GM23338 (cell line): ENCODE measurements around the gene PRM3. TPM values are rescaled to one million over a fixed set of nuclear protein-coding genes. Genes with fewer than 3 reads are reported as not detected.

Experiments used
- ATAC-seq: fragments of 200-7000 bp; cut with Tn5 transposase; 3 replicates; pipeline ENCODE4 v1.9.1; 2020
- DNase-seq: peaks from one replicate; pipeline ENCODE4 v3.0.0-alpha.2; 2015; ENCODE audit warnings: low spot score
- H2AFZ ChIP-seq: fragments of 200-600 bp; sonication (generic); 2 replicates; pipeline ENCODE4 v1.8.0; 2016; ENCODE audit warnings: antibody characterized with exemption, mild to moderate bottlenecking, moderate library complexity
- H3F3A ChIP-seq: fragments of 200-600 bp; sonication (generic); replicated peaks from 2 replicates; pipeline ENCODE4 v1.8.0; 2017; ENCODE audit warnings: antibody characterized with exemption, mixed run types, low read depth
- H3K27ac ChIP-seq: fragments of 200-600 bp; sonication (generic); 2 replicates; pipeline ENCODE4 v1.6.1; 2016; ENCODE audit warnings: low read depth
- H3K27me3 ChIP-seq: fragments of 200-600 bp; sonication (generic); 2 replicates; pipeline ENCODE4 v1.8.0; 2016; ENCODE audit warnings: mild to moderate bottlenecking, mixed run types, moderate library complexity; ENCODE audit not compliant: insufficient read depth
- H3K36me3 ChIP-seq: fragments of 200-600 bp; sonication (generic); 2 replicates; pipeline ENCODE4 v1.8.0; 2016; ENCODE audit warnings: mild to moderate bottlenecking; ENCODE audit not compliant: insufficient read depth
- H3K4me1 ChIP-seq: fragments of 200-600 bp; sonication (generic); 2 replicates; pipeline ENCODE4 v1.8.0; 2016; ENCODE audit warnings: mild to moderate bottlenecking, moderate library complexity; ENCODE audit not compliant: insufficient read depth
- H3K4me2 ChIP-seq: fragments of 200-600 bp; sonication (generic); 2 replicates; pipeline ENCODE4 v1.7.1; 2017; ENCODE audit warnings: mixed run types
- H3K4me3 ChIP-seq: fragments of 200-600 bp; sonication (generic); 2 replicates; pipeline ENCODE4 v1.6.1; 2016; ENCODE audit warnings: mixed run types
- H3K79me2 ChIP-seq: fragments of 200-600 bp; sonication (generic); replicated peaks from 2 replicates; pipeline ENCODE4 v1.8.0; 2017; ENCODE audit warnings: mild to moderate bottlenecking; ENCODE audit not compliant: insufficient read depth
- H3K9me2 ChIP-seq: fragments of 200-600 bp; sonication (generic); 2 replicates; pipeline ENCODE4 v1.8.0; 2017; ENCODE audit not compliant: insufficient read depth
- H4K20me1 ChIP-seq: fragments of 200-600 bp; sonication (generic); replicated peaks from 2 replicates; pipeline ENCODE4 v1.8.0; 2017; ENCODE audit warnings: mild to moderate bottlenecking; ENCODE audit not compliant: insufficient read depth
- H3K27ac Mint-ChIP-seq: 2 replicates; pipeline ENCODE4 v1.8.0; 2020; ENCODE audit warnings: inconsistent platforms, mild to moderate bottlenecking, moderate library complexity, mixed read lengths
- H3K27me3 Mint-ChIP-seq: 3 replicates; pipeline ENCODE4 v1.8.0; 2022; ENCODE audit warnings: low read depth, mild to moderate bottlenecking, moderate library complexity, mixed read lengths, inconsistent platforms; ENCODE audit not compliant: insufficient read depth, poor library complexity
- H3K36me3 Mint-ChIP-seq: 3 replicates; pipeline ENCODE4 v1.8.0; 2021; ENCODE audit warnings: low read depth, mild to moderate bottlenecking, inconsistent platforms, moderate library complexity, mixed read lengths
- H3K4me1 Mint-ChIP-seq: 3 replicates; pipeline ENCODE4 v1.8.0; 2020; ENCODE audit warnings: mild to moderate bottlenecking, inconsistent platforms, mixed read lengths
- H3K4me3 Mint-ChIP-seq: 3 replicates; pipeline ENCODE4 v1.8.0; 2021; ENCODE audit warnings: moderate library complexity, mild to moderate bottlenecking, inconsistent platforms, mixed read lengths
- H3K9me3 Mint-ChIP-seq: 3 replicates; pipeline ENCODE4 v1.8.0; 2020; ENCODE audit warnings: moderate library complexity, mild to moderate bottlenecking, inconsistent platforms, mixed read lengths
- CREB1 ChIP-seq: fragments of 250-450 bp; sonication (Bioruptor Pico); IDR thresholded peaks from 2 replicates; pipeline ENCODE4 v1.5.0; 2020; ENCODE audit warnings: low read depth, mild to moderate bottlenecking, moderate library complexity
- EZH2 ChIP-seq: fragments of 200-600 bp; sonication (generic); IDR thresholded peaks from one replicate; pipeline ENCODE4 v1.8.0; 2017; ENCODE audit warnings: antibody characterized with exemption, mild to moderate bottlenecking, low read depth; ENCODE audit not compliant: unreplicated experiment
- EZH2phosphoT487 ChIP-seq: fragments of 200-600 bp; sonication (generic); IDR thresholded peaks from one replicate; pipeline ENCODE4 v1.8.1; 2018; ENCODE audit warnings: antibody characterized with exemption; ENCODE audit not compliant: unreplicated experiment
- JUNB ChIP-seq: IDR thresholded peaks from one replicate; pipeline ENCODE4 v1.6.1; 2016; ENCODE audit warnings: antibody characterized with exemption; ENCODE audit not compliant: unreplicated experiment
- NANOG ChIP-seq: IDR thresholded peaks from 2 replicates; pipeline ENCODE4 v1.6.1; 2016; ENCODE audit warnings: antibody characterized with exemption, borderline replicate concordance
- POLR2AphosphoS5 ChIP-seq: IDR thresholded peaks from 2 replicates; pipeline ENCODE4 v1.6.1; 2016; ENCODE audit warnings: antibody characterized with exemption, low read depth
- STAT1 ChIP-seq: IDR thresholded peaks from one replicate; pipeline ENCODE4 v1.6.1; 2016; ENCODE audit warnings: antibody characterized with exemption; ENCODE audit not compliant: unreplicated experiment
- ZNF114 ChIP-seq: fragments of 250-450 bp; sonication (Bioruptor Pico); IDR thresholded peaks from 2 replicates; pipeline ENCODE4 v1.5.0; 2020; ENCODE audit warnings: mild to moderate bottlenecking, moderate library complexity
- ZNF331 ChIP-seq: fragments of 250-450 bp; sonication (Bioruptor Pico); IDR thresholded peaks from 2 replicates; pipeline ENCODE4 v1.5.0; 2020; ENCODE audit warnings: low read depth, mild to moderate bottlenecking, moderate library complexity
- polyA plus RNA-seq: library from polyadenylated mRNA; unstranded; fragments of >200 nt; fragmentation: Nextera tagmentation; extraction: Ambion mirVana; gene quantifications from 2 replicates; pipeline ENCODE4 v1.2.1, GENCODE V29; 2016
- total RNA-seq: library from RNA; depleted of rRNA; stranded (reverse); fragments of >200 nt; shearing (Covaris generic); gene quantifications from 2 replicates; pipeline ENCODE4 v1.2.3, GENCODE V29; 2014
- TF ChIP-seq, protein P1 (sequence below): IDR thresholded peaks from one replicate; pipeline ENCODE4 v1.6.1; 2018; ENCODE audit warnings: antibody characterized with exemption; ENCODE audit not compliant: unreplicated experiment
- TF ChIP-seq, protein P2 (sequence below): IDR thresholded peaks from 2 replicates; pipeline ENCODE4 v1.6.1; 2016; ENCODE audit warnings: antibody characterized with exemption
- TF ChIP-seq, protein P3 (sequence below), 2 experiments: fragments of 200-600 bp in 1 of 2; sonication (generic) in 1 of 2; conservative IDR thresholded peaks; 2 replicates each; pipeline versions ENCODE4 v1.5.1 to v1.6.1; 2016 to 2017; ENCODE audit warnings: antibody characterized with exemption in 2 of 2, low read depth in 2 of 2, mild to moderate bottlenecking in 2 of 2, moderate library complexity in 1 of 2

PRM3 gene
- total and polyA plus RNA-seq, 2 experiments from 2014 or later, result not detected

DNA sequence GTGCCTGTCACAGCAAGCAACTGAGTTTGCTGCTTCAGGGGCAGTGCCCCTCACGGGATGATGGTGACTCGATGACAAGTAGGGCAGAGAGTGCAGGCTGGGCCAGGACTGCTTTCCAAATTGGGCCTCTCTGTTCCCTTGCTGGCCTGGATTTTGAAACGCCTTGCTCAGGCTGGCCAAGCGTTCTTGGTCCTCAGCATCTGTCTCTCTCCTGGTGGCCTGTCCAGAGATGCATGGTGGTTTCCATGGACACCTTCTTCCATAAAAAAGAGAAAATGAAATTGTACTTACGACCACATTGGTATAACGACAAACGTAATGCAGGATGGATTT, 27.1 kb upstream of the PRM3 start:
- ATAC-seq, result no peak
- Mint-ChIP-seq H3K4me1 (peaks cover 14% of the 10 kb centered on the region), H3K9me3 (no peaks in the 10 kb centered on the region), H3K27me3 (no peaks in the 10 kb centered on the region), H3K27ac (no peak overlapping the region), H3K4me3 (no peak overlapping the region), H3K36me3 (no peaks in the 10 kb centered on the region)
- no peak overlapping the region; the same call in 1 of the 2 replicates for H2AFZ ChIP-seq
- H3K4me1 ChIP-seq, result peaks cover 25% of the 10 kb centered on the region
- TF ChIP-seq STAT1, result no peak
- TF ChIP-seq JUNB, result no peak
- no peak for TF ChIP-seq ZNF331 (CRISPR knock-in tag)
- TF ChIP-seq, protein P1, sequence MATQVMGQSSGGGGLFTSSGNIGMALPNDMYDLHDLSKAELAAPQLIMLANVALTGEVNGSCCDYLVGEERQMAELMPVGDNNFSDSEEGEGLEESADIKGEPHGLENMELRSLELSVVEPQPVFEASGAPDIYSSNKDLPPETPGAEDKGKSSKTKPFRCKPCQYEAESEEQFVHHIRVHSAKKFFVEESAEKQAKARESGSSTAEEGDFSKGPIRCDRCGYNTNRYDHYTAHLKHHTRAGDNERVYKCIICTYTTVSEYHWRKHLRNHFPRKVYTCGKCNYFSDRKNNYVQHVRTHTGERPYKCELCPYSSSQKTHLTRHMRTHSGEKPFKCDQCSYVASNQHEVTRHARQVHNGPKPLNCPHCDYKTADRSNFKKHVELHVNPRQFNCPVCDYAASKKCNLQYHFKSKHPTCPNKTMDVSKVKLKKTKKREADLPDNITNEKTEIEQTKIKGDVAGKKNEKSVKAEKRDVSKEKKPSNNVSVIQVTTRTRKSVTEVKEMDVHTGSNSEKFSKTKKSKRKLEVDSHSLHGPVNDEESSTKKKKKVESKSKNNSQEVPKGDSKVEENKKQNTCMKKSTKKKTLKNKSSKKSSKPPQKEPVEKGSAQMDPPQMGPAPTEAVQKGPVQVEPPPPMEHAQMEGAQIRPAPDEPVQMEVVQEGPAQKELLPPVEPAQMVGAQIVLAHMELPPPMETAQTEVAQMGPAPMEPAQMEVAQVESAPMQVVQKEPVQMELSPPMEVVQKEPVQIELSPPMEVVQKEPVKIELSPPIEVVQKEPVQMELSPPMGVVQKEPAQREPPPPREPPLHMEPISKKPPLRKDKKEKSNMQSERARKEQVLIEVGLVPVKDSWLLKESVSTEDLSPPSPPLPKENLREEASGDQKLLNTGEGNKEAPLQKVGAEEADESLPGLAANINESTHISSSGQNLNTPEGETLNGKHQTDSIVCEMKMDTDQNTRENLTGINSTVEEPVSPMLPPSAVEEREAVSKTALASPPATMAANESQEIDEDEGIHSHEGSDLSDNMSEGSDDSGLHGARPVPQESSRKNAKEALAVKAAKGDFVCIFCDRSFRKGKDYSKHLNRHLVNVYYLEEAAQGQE, result no peak
- TF ChIP-seq CREB1 (CRISPR knock-in tag), result no peak
- TF ChIP-seq, protein P2, sequence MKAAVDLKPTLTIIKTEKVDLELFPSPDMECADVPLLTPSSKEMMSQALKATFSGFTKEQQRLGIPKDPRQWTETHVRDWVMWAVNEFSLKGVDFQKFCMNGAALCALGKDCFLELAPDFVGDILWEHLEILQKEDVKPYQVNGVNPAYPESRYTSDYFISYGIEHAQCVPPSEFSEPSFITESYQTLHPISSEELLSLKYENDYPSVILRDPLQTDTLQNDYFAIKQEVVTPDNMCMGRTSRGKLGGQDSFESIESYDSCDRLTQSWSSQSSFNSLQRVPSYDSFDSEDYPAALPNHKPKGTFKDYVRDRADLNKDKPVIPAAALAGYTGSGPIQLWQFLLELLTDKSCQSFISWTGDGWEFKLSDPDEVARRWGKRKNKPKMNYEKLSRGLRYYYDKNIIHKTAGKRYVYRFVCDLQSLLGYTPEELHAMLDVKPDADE, result no peak
- no peak for TF ChIP-seq POLR2AphosphoS5
- no peak for TF ChIP-seq EZH2phosphoT487
- TF ChIP-seq NANOG, result no peak
- H3K36me3 ChIP-seq, result no peaks in the 10 kb centered on the region
- H3K79me2 ChIP-seq, result no peaks in the 10 kb centered on the region
- H3K27me3 ChIP-seq, result no peaks in the 10 kb centered on the region
- H3K27ac ChIP-seq, result no peak overlapping the region
- no peak for DNase-seq
- no peak overlapping the region for H3K4me3 ChIP-seq
- H3K9me2 ChIP-seq, result no peaks in the 10 kb centered on the region
- no peaks in the 10 kb centered on the region for H4K20me1 ChIP-seq
- H3F3A ChIP-seq, result peaks cover 7% of the 10 kb centered on the region; the same call in 1 of the 2 replicates
- no peak overlapping the region for H3K4me2 ChIP-seq

DNA sequence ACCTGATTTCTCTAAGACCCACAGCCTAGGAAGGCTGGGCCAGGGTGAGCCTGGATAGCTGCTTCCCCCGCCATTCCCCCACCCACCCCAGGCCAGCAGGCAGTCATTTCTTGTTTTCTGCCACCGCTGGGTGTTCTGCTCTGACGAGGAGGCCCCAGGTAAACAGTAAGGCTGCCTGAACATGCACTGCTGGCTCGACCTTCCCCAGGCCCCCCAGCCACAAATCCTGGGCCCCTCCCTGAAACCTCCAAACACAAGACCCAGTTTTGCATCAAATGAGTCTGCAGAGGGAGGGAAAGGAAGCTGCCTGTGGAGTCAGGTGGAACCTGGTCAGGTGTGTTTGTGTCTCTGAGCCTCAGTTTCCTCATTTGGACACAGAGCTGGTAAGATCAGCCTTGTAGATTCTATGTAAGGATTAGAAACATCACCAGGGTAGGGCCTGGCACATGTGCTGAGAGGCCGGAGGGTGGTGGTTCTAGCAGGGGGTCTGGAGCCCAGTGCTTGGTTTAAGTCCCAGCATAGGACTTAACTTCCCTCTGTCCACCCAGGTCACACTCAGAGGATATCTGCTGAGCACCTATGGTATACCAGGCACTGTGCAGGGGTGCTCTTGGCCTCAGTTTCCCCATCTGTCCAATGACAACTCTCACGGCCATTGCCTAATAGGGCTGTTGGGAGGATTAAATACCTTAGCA, 26.6 kb upstream of the PRM3 start:
- H3K27me3 Mint-ChIP-seq, result no peaks in the 10 kb centered on the region
- peaks cover 14% of the 10 kb centered on the region for H3K4me1 Mint-ChIP-seq
- Histone ChIP-seq H3K4me3 (no peak overlapping the region), H3K4me1 (peaks cover 25% of the 10 kb centered on the region), H3K36me3 (no peaks in the 10 kb centered on the region), H2AFZ (no peak overlapping the region; the same call in 1 of the 2 replicates), H3K9me2 (no peaks in the 10 kb centered on the region), H3F3A (peaks cover 7% of the 10 kb centered on the region; the same call in 1 of the 2 replicates), H3K4me2 (no peak overlapping the region), H4K20me1 (no peaks in the 10 kb centered on the region), H3K27ac (no peak overlapping the region), H3K27me3 (no peaks in the 10 kb centered on the region), H3K79me2 (no peaks in the 10 kb centered on the region)
- H3K36me3 Mint-ChIP-seq, result no peaks in the 10 kb centered on the region
- no peak overlapping the region for H3K4me3 Mint-ChIP-seq
- TF ChIP-seq EZH2phosphoT487, result no peak
- no peak for TF ChIP-seq NANOG
- TF ChIP-seq, protein P2, result no peak
- TF ChIP-seq, protein P3, sequence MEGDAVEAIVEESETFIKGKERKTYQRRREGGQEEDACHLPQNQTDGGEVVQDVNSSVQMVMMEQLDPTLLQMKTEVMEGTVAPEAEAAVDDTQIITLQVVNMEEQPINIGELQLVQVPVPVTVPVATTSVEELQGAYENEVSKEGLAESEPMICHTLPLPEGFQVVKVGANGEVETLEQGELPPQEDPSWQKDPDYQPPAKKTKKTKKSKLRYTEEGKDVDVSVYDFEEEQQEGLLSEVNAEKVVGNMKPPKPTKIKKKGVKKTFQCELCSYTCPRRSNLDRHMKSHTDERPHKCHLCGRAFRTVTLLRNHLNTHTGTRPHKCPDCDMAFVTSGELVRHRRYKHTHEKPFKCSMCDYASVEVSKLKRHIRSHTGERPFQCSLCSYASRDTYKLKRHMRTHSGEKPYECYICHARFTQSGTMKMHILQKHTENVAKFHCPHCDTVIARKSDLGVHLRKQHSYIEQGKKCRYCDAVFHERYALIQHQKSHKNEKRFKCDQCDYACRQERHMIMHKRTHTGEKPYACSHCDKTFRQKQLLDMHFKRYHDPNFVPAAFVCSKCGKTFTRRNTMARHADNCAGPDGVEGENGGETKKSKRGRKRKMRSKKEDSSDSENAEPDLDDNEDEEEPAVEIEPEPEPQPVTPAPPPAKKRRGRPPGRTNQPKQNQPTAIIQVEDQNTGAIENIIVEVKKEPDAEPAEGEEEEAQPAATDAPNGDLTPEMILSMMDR (conservative IDR thresholded peaks at IDR 0.05; ENCODE audit: low read depth in 2 of 2), result no peak
- TF ChIP-seq ZNF331 (CRISPR knock-in tag), result no peak
- no peak for TF ChIP-seq STAT1
- TF ChIP-seq ZNF114, result no peak
- no peak for TF ChIP-seq EZH2
- TF ChIP-seq, protein P1, result no peak
- ATAC-seq, result no peak
- no peak for DNase-seq
- no peaks in the 10 kb centered on the region for H3K9me3 Mint-ChIP-seq
- no peak overlapping the region for H3K27ac Mint-ChIP-seq
